Cardiac septum (tissue), 1 donor: Measurements from ENCODE around the gene SLC9A9. TPM values are rescaled to one million over a fixed set of nuclear protein-coding genes. Genes with fewer than 3 reads are reported as not detected.
"Not testable (repeated sequence)": the region's sequence is repeated elsewhere in the genome, so short reads cannot be mapped to it uniquely, and the experiment has no call there.

Experiments used
- DNase-seq: peaks from one replicate; pipeline ENCODE4 v3.0.0-alpha.2; 2020; ENCODE audit warnings: low spot score
- intact Hi-C: fragments of 100-400 bp; cut with DNase I; formaldehyde crosslinking; loops from one replicate; pipeline ENCODE4 v1.14.0; 2022
- total RNA-seq: library from RNA; stranded (reverse); fragmentation: NEBNext Ultra II Directional; extraction: Animal tissue kit (Norgen Biotek cat#: 25700); gene quantifications from one replicate; pipeline ENCODE4 v1.2.1, GENCODE V29; 2021
- donor health status: DM: no; HTN: no; CAD: no.

The SLC9A9 gene
- total RNA-seq, 1 donor from 2014 or later = 3.6 TPM

DNA sequence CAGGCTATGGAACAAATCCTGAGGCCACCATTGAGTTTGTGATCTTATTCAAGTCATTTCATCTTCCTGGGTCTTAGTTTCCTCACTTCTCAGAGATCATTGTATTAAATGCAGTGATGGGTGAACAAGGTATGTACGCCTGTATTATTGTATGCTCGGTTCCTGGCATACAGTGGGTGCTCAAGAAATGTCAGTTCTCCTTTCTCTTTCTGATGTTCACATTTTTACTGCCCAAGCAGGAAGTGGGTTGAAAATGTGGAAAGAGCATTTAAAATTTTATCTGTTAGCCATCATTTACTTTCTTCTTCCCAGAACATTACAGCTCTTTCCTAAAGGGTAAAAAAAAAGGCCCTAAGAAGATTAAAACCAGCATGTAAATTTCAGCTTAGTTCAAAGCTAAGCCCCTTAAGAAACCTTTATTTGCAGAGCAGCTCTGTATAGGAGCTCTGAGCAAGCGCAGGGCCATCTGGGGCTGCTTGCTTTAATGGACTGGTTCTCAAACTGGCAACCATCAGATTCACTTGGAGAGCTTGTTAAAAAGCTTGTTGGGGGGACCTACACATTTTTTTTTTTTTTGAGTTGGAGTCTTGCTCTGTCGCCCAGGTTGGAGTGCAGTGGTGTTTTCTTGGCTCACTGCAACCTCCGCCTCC lies 549.3 kb downstream of the SLC9A9 start:
- intact Hi-C loops = no loop called here
- DNase-seq = no peak

DNA sequence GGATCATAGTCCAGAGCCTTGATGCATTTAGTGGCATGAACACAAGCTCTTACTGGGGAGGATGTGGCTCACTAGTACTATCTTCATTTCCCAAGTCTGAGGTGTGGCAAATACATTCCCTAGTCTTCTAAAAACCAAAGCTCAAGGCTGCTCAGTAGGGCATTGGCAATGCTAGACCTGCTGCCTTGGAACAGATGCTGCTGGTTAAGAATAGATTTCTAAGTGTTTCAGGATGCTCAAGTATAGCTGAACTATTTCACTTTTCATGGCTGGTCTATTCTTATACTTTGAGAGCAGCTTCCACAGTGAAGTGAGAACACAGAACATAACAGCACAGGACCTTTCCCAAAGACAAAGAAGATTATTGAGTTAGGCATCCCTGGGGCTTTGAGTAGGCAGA lies 549.9 kb downstream of the SLC9A9 start:
- no peak for DNase-seq
- intact Hi-C loops = no loop called here

DNA sequence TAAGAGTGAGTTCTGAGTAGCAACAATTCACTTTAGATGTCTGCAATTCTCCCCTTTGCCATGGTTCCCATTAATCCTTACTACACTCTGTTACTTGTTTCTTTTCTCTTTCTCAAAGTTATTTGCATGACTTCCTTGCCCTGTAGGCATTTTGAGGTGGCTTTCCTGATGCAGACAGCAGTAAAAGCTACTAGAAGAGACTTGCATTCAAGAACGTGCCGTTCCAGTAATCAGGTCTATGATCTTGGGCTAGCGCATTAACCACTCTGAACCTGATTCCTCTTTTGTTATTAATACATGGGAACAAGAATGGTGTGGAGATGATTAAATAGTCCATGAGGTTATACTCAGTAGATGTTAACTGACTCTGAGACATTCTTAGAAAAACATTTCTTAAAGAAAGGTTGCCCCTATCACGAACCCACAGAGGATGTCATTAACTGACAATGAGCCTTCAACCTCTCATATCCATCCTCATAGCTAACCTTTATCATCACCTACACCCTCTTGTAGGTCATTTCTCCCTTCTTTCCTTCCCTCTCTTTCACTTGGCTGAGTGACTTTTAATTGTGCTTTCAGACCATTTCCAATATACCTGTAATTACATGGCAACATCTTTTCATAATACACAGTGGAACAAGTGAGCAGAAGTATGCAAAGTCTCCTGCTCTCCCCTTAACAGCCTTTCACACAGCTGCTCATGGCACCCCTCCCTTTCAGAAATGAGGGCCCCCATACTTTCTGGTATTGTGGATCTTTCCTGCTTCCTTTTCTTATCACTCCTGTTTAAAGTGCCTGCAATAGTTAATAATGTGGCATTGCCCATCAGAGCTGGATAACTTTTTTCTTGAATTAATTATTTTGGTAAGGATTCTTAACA lies 552.8 kb downstream of the SLC9A9 start:
- DNase-seq = no peak
- intact Hi-C loops = no loop called here

DNA sequence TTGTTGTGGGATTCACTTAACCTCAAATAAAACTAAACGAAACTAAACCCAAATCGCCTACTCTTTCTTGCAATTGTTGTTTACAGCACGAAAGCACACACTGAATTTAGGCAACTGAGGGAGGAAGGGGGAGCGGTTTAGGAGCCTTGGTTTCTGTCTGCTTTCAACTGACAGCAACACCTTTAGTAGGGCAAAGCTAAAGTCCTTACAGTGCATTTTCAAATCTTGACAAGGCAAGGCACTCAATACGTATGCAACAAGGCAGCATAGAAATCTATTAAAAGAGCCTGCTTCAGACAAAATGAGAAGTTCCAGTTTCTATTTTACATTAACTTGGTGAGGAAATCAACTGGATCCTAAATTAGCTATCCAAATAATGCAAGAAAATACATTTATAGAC lies 554.1 kb downstream of the SLC9A9 start:
- intact Hi-C loops = no loop called here
- DNase-seq = no peak

DNA sequence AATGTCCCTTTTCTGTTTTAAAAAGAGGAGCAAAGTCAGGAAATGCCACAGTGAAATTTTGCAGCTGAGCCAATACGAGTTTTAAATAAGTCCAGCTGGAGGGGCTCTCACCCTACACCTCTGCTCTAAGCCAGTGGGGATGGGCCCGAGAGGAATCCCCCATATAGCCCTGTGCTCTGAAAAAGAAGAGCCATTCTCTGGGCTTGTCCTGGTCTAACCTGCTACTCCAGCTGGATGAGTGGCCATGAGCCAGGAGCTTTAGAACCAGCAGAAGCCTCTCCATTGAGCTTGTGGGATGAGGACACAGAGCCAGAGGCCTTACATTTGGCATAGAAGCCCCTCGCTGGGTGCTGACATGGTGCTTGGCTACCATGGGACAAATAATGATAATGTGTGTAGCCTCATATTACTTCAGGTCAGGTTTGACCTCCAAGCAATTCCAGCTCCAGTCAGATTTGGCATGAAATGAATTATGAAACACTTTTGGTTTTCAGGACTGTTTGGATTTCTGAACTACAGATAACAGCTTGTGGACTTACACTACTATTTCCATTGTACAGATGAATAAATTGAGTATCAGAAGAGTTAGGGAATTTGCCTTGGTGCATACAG lies 556.3 kb downstream of the SLC9A9 start:
- no peak for DNase-seq
- intact Hi-C loops = loop anchor here (2.0 kb wide), 1 partner anchor 67 kb away; no protein-coding TSS in a partner anchor

DNA sequence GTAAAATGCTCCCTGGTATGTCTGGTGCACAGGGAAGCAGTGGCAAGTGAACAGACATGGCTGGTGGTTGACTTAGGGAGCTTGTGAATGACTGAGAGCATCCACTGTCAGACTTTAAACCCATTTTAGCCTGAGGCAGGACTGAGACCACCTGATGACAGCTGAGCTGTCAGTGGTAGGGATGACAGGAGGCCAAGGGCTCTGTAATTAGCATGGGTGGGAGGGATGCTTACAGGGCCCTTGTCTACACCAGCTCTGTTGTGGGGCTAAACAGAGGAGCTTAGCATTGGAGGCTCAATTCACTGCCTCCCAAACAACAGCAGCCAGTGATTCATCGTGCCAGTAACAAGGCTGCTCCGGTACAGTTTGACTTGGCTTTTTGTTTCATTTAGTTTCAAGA lies 559.3 kb downstream of the SLC9A9 start:
- intact Hi-C loops = no loop called here
- no peak for DNase-seq

DNA sequence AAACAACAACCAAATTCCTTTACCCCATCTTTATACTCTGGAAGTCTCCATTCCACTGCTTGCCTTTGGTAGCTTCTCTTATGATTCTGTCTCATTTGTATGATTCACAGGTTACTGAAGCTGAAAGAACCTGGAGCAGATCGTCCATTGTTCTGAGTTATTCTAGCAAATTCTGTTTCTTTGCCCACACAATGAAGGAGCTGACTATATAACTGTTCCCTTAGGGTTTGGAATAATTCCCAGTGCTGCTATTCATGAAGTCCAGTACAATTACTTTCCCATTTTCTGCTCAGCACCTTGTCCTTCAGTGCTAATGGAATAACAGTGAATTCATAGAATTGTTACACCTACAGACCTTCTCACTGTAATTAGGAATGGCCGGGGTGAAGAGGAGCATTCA lies 560.9 kb downstream of the SLC9A9 start:
- intact Hi-C loops = no loop called here
- no peak for DNase-seq

DNA sequence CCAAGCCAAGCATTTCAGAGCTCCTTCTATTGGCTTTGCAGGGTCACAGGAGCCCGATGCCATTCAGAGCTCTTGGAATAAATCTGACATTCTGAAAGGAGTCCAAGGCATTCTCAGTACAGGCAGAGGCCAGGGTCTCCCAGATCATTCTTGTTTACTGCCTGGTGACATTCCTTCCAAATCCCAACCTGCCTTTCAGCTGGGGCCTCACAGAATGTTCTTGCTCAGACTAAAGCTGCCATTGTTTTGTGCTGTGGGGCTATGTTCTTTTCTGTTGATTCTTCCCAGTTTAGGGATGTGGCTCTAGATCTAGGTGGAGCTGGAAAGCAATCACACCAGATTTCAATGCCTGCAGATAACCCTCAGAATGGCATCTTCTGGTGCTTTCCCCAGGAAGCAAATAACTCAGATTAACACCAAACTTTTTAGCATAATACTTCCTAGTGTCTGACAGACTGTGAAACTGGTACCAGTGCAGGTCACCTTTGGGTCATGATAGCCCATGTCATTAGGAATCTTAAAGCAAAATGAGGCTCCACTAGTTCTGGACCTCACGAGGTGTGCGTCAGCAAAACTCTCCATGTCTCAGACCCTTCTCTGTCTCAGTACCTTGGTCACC lies 561.8 kb downstream of the SLC9A9 start:
- DNase-seq = no peak
- intact Hi-C loops = no loop called here

DNA sequence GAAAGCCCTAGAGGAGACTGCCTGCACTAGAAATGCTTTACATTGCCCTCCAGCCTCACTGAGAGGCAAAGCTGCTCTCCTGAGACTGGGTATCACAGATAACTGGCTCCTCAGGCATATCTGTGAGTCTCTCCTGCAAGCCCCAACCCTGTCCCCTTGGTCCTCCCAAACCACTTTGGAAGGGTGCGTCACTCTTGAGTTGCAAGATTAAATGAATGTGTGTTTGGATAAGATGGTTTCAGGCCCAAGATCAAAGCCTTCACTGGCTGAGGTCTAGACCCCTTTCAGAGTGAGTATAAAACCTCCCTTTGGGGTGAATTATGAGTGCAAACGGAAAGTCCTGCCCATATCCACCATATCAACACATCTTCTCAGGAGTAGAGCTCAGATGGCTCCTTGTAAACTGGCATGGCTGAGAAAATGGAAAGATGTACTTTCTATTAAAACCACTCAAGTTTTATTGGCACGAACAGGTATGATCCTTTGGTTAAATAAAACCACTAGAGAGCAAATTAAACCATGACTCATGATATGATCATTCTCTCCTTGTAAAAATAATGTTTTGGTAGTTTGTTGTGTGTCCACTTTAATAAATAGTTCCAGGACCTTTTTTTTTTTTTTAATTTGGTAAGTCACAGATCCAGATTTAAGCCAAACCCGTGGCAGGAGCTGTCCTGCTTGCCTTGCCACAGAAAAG lies 564.7 kb downstream of the SLC9A9 start:
- DNase-seq = no peak
- intact Hi-C loops = no loop called here

DNA sequence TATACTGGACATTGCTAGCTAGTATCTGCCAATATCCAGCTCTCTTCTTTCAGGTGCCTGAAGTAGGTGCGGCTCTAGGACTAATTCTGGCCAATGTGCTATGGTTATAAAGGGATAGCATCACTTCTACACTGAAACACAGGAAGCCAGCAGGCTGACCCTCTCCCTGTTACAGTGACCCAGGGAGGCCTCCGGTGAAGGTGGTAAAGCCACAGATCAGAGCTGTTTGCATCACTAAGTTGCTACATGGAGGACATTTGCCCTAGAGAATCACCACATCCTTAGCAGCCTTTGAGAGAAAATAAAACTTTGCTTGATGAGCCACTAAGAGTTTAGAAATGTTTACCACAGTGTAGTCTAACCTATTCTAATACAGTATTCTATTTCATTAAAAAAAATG lies 567.3 kb downstream of the SLC9A9 start:
- no peak for DNase-seq
- intact Hi-C loops = no loop called here

DNA sequence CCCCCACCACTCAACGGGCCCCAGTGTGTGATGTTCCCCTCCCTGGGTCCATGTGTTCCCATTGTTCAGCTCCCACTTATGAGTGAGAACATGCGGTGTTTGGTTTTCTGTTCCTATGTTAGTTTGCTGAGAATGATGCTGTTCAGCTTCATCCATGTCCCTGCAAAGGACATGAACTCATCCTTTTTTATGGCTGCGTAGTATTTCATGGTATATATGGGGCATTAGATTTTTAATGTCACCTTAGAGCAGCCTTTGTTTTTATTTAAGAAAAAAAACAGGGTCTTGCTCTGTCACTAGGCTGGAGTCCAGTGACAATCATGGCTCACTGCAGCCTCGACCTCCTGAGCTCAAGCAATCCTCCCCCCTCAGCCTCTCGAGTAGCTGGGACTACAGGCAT lies 568.7 kb downstream of the SLC9A9 start:
- intact Hi-C loops, DNase-seq: not testable (repeated sequence)

DNA sequence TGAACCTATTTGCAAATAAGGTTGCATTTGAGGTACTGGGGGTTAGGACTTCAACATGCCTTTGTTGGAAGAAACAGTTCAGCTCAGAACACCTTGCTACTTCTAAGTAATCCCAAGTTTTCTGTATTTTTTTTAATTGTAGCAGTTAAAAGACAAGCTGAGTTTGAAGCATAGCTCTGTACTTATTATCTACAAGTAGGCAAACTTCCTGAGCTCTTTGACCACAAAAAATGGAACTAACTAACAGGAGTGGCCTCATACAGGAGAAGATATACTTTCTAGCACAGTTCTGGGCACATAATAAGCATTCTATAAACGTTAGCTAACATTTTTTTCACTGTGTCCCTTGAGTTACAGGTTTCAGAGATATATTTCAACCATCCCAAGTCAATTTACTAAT lies 569.5 kb downstream of the SLC9A9 start:
- intact Hi-C loops = no loop called here
- no peak for DNase-seq

DNA sequence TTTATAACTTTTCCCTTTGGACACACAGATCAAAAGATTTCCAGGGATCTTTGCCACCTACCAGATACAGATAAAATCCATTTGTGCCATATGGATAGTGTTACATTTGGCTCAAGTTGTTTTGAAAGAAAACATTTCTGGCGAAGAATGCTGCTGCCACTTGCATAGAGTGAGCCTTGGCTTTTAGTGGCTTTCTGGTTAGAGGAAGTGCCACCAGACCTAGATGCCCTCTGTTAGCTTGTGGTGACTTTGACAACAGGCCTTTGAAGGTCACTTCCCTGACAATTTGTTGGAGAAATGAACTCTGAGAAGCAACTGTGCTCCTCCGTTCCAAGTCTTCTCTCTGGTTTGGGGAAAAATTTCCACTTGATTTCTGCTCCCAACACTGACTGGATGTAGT lies 570.7 kb downstream of the SLC9A9 start:
- no peak for DNase-seq
- intact Hi-C loops = no loop called here

DNA sequence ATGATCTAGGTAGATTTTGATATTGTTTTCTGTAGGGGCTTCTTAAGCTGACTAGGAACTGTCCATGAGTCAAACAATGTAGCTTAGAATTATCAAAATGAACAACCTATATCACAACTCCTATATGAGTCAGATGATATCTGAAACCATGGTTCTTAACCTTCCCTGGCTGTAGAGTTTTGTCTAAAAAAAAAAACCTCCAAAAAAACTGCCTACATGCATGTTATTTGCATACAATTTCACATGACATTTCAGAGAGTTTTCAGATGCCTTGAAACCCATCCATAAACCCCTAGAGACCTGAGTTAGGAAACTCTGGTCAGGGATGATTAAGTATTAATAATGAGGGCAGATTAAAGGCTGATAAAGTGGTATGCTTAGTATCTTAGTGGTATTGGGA lies 571.7 kb downstream of the SLC9A9 start:
- DNase-seq = no peak
- intact Hi-C loops = no loop called here

DNA sequence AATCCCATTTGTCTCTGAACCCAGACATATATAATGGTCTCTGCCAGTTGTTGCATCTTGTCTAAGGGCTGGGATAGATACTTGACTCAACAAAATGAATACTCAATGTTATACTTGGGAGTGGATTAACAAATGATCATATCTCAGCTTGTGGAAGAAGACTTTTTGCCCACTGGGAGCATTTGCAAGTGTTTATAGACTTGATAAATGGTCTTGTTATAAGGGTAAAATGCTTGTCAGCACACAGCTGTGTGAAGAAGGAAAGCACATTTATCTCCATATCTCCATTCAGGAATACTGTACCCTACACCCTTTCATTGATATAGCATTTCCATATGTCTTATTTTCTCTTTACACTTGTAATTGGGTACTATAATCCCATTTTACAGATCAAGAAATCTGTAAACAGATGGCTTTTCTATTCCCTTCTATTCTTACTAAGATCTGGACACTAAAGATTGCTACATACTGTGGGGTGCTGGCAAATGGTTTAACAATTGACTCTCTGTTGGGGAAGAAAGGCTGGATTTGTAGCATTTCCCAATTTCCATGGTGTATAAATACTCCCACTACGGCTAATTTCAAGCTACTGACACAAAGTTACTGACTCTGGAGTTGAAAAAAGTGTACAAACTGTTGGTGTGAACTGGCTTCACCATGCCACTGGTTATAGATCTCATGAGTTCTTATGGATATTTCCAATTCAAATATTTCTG lies 574.1 kb downstream of the SLC9A9 start:
- DNase-seq = no peak

DNA sequence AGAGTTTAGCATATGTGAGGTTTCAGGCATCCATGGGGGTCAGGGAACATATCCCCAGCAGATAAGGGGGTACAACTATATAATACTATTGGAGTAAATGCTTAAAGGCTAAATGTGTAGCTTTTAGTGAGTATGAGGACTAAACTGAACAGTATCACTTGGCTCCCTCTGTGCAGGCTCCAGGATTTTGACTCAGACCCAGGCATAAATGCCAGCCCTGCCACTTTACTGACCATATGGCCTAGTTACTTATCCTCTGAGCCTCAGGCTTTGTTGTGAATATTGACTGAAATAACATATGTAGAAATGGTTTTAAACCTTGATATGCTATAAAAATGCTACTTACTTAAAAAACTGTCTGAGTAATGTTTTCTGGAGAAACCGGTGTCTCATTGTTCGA lies 577.1 kb downstream of the SLC9A9 start:
- intact Hi-C loops = no loop called here
- DNase-seq = no peak

More for the DNA sequence above, 574.1 kb downstream of the SLC9A9 start:
- intact Hi-C loops = no loop called here

DNA sequence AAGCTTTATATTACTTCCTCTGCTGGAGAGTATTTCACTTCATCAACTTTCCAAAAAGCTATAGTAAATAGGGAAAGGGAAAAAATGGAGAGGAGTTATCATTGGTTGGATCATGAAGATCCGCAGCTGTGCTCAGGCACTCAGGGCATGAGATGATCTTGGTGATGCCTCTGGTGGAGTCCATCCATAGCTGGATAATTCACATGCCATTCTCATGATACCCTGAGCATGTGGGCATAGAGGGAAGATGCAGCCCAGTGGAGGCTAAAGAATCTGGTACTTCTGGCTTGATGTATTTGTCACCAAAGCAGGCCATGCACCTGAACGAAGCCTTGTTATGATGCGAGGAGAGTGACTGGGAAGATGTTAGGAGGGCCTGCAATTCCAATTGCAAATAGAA lies 578.5 kb downstream of the SLC9A9 start:
- intact Hi-C loops = no loop called here
- no peak for DNase-seq

DNA sequence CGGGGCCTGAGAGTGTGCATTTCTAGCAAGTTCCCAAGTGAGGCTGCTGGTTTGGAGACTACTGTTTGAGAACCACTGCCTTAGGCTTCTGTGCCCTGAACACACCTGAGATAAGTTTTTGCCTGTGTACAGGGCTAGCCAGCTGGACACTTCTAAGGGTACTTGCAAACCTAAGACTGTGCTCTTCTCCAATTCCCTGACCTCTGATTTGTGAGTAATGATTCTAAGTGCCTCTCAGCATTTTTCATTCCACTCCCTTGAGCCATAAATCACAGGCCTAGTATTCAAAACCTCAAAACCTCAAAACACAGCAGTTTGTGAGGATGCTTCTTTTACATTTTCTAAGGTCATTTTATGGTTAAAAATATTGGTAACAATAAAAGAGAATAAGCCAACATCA lies 580.3 kb downstream of the SLC9A9 start:
- intact Hi-C loops = no loop called here
- DNase-seq = no peak

DNA sequence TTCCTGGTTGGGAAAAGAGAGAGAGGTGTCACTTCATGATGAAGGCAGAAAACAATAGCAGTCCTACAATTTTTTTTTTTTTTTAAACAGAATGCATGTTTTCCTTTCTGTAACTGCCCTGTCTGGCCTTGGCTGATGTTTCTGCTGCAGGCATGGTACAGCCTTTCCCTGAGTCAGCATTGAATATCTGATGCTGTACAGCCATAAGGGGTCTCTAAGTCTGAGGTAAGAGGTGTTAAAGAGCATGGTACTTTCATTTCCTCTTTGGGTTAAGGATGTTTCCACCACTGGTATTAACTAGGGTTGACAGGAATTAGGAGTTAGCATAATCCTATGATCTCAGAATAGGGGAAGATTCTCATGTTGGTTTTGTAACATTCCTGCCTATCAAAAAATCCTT lies 581.3 kb downstream of the SLC9A9 start:
- no peak for DNase-seq
- intact Hi-C loops = no loop called here
